K562 (cell line): ENCODE data around the gene RSPH1. TPM values are rescaled to one million over a fixed set of nuclear protein-coding genes. Genes with fewer than 3 reads are reported as not detected.

Experiments
- CREB1 ChIP-seq, 2 experiments: sonication (generic) in 1 of 2; formaldehyde crosslinking in 1 of 2; IDR thresholded peaks; 2 replicates each; pipeline versions ENCODE4 v1.6.1 to v1.8.0; 2012 to 2022; ENCODE audit warnings: inconsistent platforms in 1 of 2, mild to moderate bottlenecking in 1 of 2, missing genetic modification reagents in 1 of 2, moderate library complexity in 1 of 2
- ETS2 ChIP-seq: IDR thresholded peaks from 2 replicates; pipeline ENCODE4 v1.6.1; 2016; ENCODE audit warnings: borderline replicate concordance, missing genetic modification characterization, mild to moderate bottlenecking, moderate library complexity, missing compliant biosample characterization; ENCODE audit not compliant: poor library complexity, severe bottlenecking
- GTF2A2 ChIP-seq: IDR thresholded peaks from 2 replicates; pipeline ENCODE4 v1.6.1; 2016; ENCODE audit warnings: mild to moderate bottlenecking, missing genetic modification characterization, missing compliant biosample characterization
- IFI16 ChIP-seq: fragments of 250-450 bp; sonication (Bioruptor Pico); IDR thresholded peaks from 2 replicates; pipeline ENCODE4 v2.1.2; 2022; ENCODE audit warnings: mild to moderate bottlenecking, inconsistent platforms
- MAX ChIP-seq: sonication (generic); formaldehyde crosslinking; IDR thresholded peaks from 2 replicates; pipeline ENCODE4 v1.9.0; 2022; ENCODE audit warnings: mild to moderate bottlenecking, missing genetic modification reagents
- SNRNP70 ChIP-seq: fragments of 200-400 bp; formaldehyde crosslinking; optimal IDR thresholded peaks from 2 replicates; pipeline ENCODE3; 2017; ENCODE audit warnings: low read depth, low read length
- TBL1XR1 ChIP-seq, 2 experiments: IDR thresholded peaks; 2 replicates each; pipeline ENCODE4 v1.6.1; 2012; ENCODE audit warnings: improper control_type of control experiment in 2 of 2, low read length in 2 of 2, mild to moderate bottlenecking in 1 of 2
- ZMIZ1 ChIP-seq, 2 experiments: fragments of 150-350 bp in 1 of 2; IDR thresholded peaks; 2 replicates each; pipeline ENCODE4 v1.6.1; 2012 to 2016; ENCODE audit warnings: low read depth in 2 of 2, low read length in 2 of 2, mild to moderate bottlenecking in 1 of 2, moderate library complexity in 1 of 2
- ZNF395 ChIP-seq: fragments of 200-800 bp; sonication (Bioruptor generic); IDR thresholded peaks from 2 replicates; pipeline ENCODE4 v1.6.1; 2017; ENCODE audit warnings: missing genetic modification characterization, missing compliant biosample characterization
- ZNF75A ChIP-seq: fragments of 450-650 bp; formaldehyde crosslinking; IDR thresholded peaks from 2 replicates; pipeline ENCODE4 v1.4.0; 2020; ENCODE audit warnings: mild to moderate bottlenecking
- polyA plus RNA-seq, 8 experiments: library from polyadenylated mRNA; depleted of rRNA in 4 of 8; stranded (reverse) in 5 of 8; unstranded in 3 of 8; fragments of >200 nt; fragmentation: Nextera tagmentation in 2 of 8; fragmentation: Illumina TruSeq in 1 of 8; extraction: Ambion mirVana in 2 of 8; extraction: Trizol in 1 of 8; gene quantifications; 2 replicates each; pipeline versions ENCODE4 v1.2.1 to v1.2.3, GENCODE V29; 2011 to 2014; ENCODE audit warnings: inconsistent platforms in 1 of 8, missing spikeins in 1 of 8
- total RNA-seq, 7 experiments: library from RNA; depleted of rRNA in 6 of 7; stranded (reverse); fragments of >200 nt in 6 of 7; fragmentation: Illumina TruSeq in 2 of 7; extraction: Trizol in 2 of 7; gene quantifications; 2 replicates each; pipeline versions ENCODE4 v1.2.1 to v1.2.3, GENCODE V29; 2011 to 2021; ENCODE audit warnings: low replicate concordance in 1 of 7
- TF ChIP-seq, protein P1 (sequence below): fragments of 450-650 bp; IDR thresholded peaks from 2 replicates; pipeline ENCODE4 v1.6.1; 2016; ENCODE audit warnings: mild to moderate bottlenecking
- TF ChIP-seq, protein P2 (sequence below): fragments of 250-450 bp; sonication (Bioruptor Pico); IDR thresholded peaks from 2 replicates; pipeline ENCODE4 v1.4.0; 2020; ENCODE audit warnings: mild to moderate bottlenecking, moderate library complexity
- TF ChIP-seq, protein P3 (sequence below): fragments of 450-650 bp; IDR thresholded peaks from 2 replicates; pipeline ENCODE4 v1.6.1; 2014; ENCODE audit warnings: low read depth, mild to moderate bottlenecking, moderate library complexity, borderline replicate concordance

Gene RSPH1
- total and polyA plus RNA-seq, 9 of the 15 experiments (the other 6 are each of a cell fraction or from before 2014, with no cell fraction given): 0.17 TPM; not detected in 8

GRCh38 chr21:42545745-42546144, 49.7 kb upstream of the RSPH1 start (continued):
- TF ChIP-seq ZMIZ1 (IDR thresholded peaks at IDR 0.05; ENCODE audit: low read depth in 2 of 2, low read length in 2 of 2) (no peak), SNRNP70 (no peak), ETS2 (tag) (no peak), ZNF395 (CRISPR knock-in tag) (no peak), IFI16 (CRISPR knock-in tag) (peak; percentile 76; the same call in 1 of the 2 replicates), CREB1 (IDR thresholded peaks at IDR 0.05) (no peak), CREB1 (CRISPR knock-in tag; IDR thresholded peaks at IDR 0.05) (peak; percentile 57; the same call in 1 of the 2 replicates), ZNF75A (CRISPR knock-in tag) (no peak), GTF2A2 (tag) (no peak), TBL1XR1 (IDR thresholded peaks at IDR 0.05; ENCODE audit: low read length in 2 of 2) (peak in 1 of 2 experiments; percentile 11; a peak in 1 of 4 replicates), MAX (CRISPR knock-in tag) (peak; percentile 71)
- TF ChIP-seq, protein P1, sequence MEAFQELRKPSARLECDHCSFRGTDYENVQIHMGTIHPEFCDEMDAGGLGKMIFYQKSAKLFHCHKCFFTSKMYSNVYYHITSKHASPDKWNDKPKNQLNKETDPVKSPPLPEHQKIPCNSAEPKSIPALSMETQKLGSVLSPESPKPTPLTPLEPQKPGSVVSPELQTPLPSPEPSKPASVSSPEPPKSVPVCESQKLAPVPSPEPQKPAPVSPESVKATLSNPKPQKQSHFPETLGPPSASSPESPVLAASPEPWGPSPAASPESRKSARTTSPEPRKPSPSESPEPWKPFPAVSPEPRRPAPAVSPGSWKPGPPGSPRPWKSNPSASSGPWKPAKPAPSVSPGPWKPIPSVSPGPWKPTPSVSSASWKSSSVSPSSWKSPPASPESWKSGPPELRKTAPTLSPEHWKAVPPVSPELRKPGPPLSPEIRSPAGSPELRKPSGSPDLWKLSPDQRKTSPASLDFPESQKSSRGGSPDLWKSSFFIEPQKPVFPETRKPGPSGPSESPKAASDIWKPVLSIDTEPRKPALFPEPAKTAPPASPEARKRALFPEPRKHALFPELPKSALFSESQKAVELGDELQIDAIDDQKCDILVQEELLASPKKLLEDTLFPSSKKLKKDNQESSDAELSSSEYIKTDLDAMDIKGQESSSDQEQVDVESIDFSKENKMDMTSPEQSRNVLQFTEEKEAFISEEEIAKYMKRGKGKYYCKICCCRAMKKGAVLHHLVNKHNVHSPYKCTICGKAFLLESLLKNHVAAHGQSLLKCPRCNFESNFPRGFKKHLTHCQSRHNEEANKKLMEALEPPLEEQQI: no peak
- TF ChIP-seq, protein P2, sequence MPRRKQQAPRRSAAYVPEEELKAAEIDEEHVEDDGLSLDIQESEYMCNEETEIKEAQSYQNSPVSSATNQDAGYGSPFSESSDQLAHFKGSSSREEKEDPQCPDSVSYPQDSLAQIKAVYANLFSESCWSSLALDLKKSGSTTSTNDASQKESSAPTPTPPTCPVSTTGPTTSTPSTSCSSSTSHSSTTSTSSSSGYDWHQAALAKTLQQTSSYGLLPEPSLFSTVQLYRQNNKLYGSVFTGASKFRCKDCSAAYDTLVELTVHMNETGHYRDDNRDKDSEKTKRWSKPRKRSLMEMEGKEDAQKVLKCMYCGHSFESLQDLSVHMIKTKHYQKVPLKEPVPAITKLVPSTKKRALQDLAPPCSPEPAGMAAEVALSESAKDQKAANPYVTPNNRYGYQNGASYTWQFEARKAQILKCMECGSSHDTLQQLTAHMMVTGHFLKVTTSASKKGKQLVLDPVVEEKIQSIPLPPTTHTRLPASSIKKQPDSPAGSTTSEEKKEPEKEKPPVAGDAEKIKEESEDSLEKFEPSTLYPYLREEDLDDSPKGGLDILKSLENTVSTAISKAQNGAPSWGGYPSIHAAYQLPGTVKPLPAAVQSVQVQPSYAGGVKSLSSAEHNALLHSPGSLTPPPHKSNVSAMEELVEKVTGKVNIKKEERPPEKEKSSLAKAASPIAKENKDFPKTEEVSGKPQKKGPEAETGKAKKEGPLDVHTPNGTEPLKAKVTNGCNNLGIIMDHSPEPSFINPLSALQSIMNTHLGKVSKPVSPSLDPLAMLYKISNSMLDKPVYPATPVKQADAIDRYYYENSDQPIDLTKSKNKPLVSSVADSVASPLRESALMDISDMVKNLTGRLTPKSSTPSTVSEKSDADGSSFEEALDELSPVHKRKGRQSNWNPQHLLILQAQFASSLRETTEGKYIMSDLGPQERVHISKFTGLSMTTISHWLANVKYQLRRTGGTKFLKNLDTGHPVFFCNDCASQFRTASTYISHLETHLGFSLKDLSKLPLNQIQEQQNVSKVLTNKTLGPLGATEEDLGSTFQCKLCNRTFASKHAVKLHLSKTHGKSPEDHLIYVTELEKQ (CRISPR knock-in tag): no peak
- TF ChIP-seq, protein P3, sequence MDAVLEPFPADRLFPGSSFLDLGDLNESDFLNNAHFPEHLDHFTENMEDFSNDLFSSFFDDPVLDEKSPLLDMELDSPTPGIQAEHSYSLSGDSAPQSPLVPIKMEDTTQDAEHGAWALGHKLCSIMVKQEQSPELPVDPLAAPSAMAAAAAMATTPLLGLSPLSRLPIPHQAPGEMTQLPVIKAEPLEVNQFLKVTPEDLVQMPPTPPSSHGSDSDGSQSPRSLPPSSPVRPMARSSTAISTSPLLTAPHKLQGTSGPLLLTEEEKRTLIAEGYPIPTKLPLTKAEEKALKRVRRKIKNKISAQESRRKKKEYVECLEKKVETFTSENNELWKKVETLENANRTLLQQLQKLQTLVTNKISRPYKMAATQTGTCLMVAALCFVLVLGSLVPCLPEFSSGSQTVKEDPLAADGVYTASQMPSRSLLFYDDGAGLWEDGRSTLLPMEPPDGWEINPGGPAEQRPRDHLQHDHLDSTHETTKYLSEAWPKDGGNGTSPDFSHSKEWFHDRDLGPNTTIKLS: no peak
